Measurements from ENCODE around the gene ATG4B.
"Not testable (repeated sequence)": the region's sequence is repeated elsewhere in the genome, so short reads cannot be mapped to it uniquely, and the experiment has no call there.

The ATG4B gene

GRCh38 chr2:241637018-241637794 lies at the start of gene ATG4B, which contains the start of gene THAP4:
Gene ATG4B, plus strand, starts transcription at chr2:241637693. Its CDS starts 22 bp downstream, at chr2:241637715.
Gene THAP4, minus strand, starts transcription at chr2:241637158. Its CDS starts 141 bp downstream, at chr2:241637017.
- DNase-seq (ENCODE audit: low spot score) = peak; percentile 81
- no peak for TF ChIP-seq CTCF (conservative IDR thresholded peaks at IDR 0.05; ENCODE audit: low read depth)
- CTCF ChIA-PET = no interaction called here
- POLR2A ChIA-PET (ENCODE audit: low non-redundant PET) = interaction anchor here (0.5 kb wide), 1 partner anchor 24 kb away, joined by 3 read pairs; no protein-coding TSS in a partner anchor
- H3K27ac ChIP-seq = peak within 1 kb of the TSS; percentile 96

GRCh38 chr2:241589863-241590262 lies 47.6 kb upstream of the ATG4B start:
- POLR2A ChIA-PET (ENCODE audit: low non-redundant PET) = interaction anchor here (0.6 kb wide), 1 partner anchor 10 kb away, joined by 3 read pairs; no protein-coding TSS in a partner anchor
- H3K27ac ChIP-seq; CTCF ChIA-PET; DNase-seq (ENCODE audit: low spot score): not testable (repeated sequence)

GRCh38 chr2:241590496-241591455 lies 46.7 kb upstream of the ATG4B start:
- DNase-seq (ENCODE audit: low spot score); H3K27ac ChIP-seq; POLR2A ChIA-PET (ENCODE audit: low non-redundant PET): not testable (repeated sequence)
- CTCF ChIA-PET = interaction anchor here (0.7 kb wide), 2 partner anchors 94 to 221 kb away, joined by 3 read pairs; no protein-coding TSS in a partner anchor

GRCh38 chr2:241592126-241592845 lies 45.2 kb upstream of the ATG4B start:
- no peak for TF ChIP-seq CTCF (conservative IDR thresholded peaks at IDR 0.05; ENCODE audit: low read depth)
- 0 out of 2 replicates have a peak overlapping the region, but pooled peaks have one; percentile 3 for H3K27ac ChIP-seq
- CTCF ChIA-PET = no interaction called here
- DNase-seq (ENCODE audit: low spot score) = no peak
- POLR2A ChIA-PET (ENCODE audit: low non-redundant PET) = no interaction called here

DNA sequence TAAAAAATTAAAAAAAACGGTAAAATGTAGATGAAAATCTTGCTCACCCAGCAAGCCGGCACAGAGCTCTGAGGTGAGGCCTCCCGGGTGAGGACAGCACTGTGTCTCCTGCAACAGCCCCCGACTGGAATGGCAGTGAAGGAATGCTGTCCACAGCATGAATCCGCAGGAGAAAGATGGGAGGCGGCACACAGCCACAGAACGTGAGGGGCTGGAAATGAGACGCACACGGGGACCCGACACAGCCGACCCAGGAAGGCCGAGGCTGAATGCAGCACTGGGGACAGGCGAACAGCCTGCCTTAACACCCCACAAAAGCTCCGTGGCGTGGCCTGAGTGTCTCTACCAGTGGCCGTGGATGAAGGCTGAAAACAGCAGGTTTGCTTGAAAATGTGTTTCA lies 44.2 kb upstream of the ATG4B start:
- ChIA-PET CTCF (no interaction called here), POLR2A (ENCODE audit: low non-redundant PET) (no interaction called here)
- TF ChIP-seq CTCF (conservative IDR thresholded peaks at IDR 0.05; ENCODE audit: low read depth) = no peak
- no peak overlapping the region for H3K27ac ChIP-seq
- no peak for DNase-seq (ENCODE audit: low spot score)

GRCh38 chr2:241595600-241596140 lies 41.8 kb upstream of the ATG4B start:
- no peak for TF ChIP-seq CTCF (conservative IDR thresholded peaks at IDR 0.05; ENCODE audit: low read depth)
- H3K27ac ChIP-seq = no peak overlapping the region
- ChIA-PET CTCF (interaction anchor here (0.5 to 0.6 kb wide), 5 partner anchors 14 to 744 kb away, joined by 3 to 4 read pairs (median 3); no protein-coding TSS in a partner anchor), POLR2A (ENCODE audit: low non-redundant PET) (no interaction called here)
- no peak for DNase-seq (ENCODE audit: low spot score)
